Glomerular endothelial cell (primary cell): Measurements from ENCODE around the gene SMAP1. TPM values are rescaled to one million over a fixed set of nuclear protein-coding genes. Genes with fewer than 3 reads are reported as not detected.
A peak's percentile ranks its signal among the peaks of the same experiment; 100 is the strongest.

Experiments used
- DNase-seq: peaks from one replicate; pipeline ENCODE4 v3.0.0-alpha.2; 2011; ENCODE audit warnings: low read depth, low spot score; ENCODE audit errors: extremely low read depth
- total RNA-seq: library from RNA; depleted of rRNA; stranded (reverse); fragments of >200 nt; gene quantifications from 2 replicates; pipeline ENCODE4 v1.2.3, GENCODE V29; 2015

Gene SMAP1
- total RNA-seq, 1 donor from 2014 or later, result 28.4 TPM

- peak; percentile 41 for DNase-seq
These were observed 216.6 kb downstream of the SMAP1 start for GRCh38 chr6:70884074-70884983.

GRCh38 chr6:70886071-70886470, 218.4 kb downstream of the SMAP1 start:
- DNase-seq, result no peak

- no peak for DNase-seq
These were observed 219.0 kb downstream of the SMAP1 start for GRCh38 chr6:70886661-70887060.

- no peak for DNase-seq
These were observed 221.6 kb downstream of the SMAP1 start for GRCh38 chr6:70889270-70889669.

GRCh38 chr6:70894001-70894400, 226.3 kb downstream of the SMAP1 start:
- no peak for DNase-seq

GRCh38 chr6:70900047-70900446, 232.4 kb downstream of the SMAP1 start:
- DNase-seq, result no peak

- no peak for DNase-seq
These were observed 233.6 kb downstream of the SMAP1 start for GRCh38 chr6:70901324-70901723.

- DNase-seq, result no peak
These were observed 236.2 kb downstream of the SMAP1 start for GRCh38 chr6:70903665-70904452.

GRCh38 chr6:70905742-70906141, 238.1 kb downstream of the SMAP1 start:
- DNase-seq, result no peak

Other genes with a start within 250 kb of the SMAP1 start
- gene SDHAF4, start 101.0 kb upstream of the SMAP1 start, total RNA-seq, result 5.3 and 8.1 TPM in 2 replicates